DND-41 (cell line): ENCODE data around the gene ABI3.

Experiments
- ATAC-seq: fragments of 200-7000 bp; cut with Tn5 transposase; 3 replicates; pipeline ENCODE4 v1.9.1; 2021; ENCODE audit warnings: low read depth; ENCODE audit not compliant: insufficient read depth
- DNase-seq: peaks from one replicate; pipeline ENCODE4 v3.0.0-alpha.2; 2020
- H2AFZ ChIP-seq: 2 replicates; pipeline ENCODE4 v1.6.0; 2012; ENCODE audit warnings: low read depth, low read length
- H3K27ac ChIP-seq: 2 replicates; pipeline ENCODE4 v1.5.1; 2012; ENCODE audit warnings: low read length, inconsistent platforms
- H3K27me3 ChIP-seq: fragments of 200-600 bp; sonication (generic); 2 replicates; pipeline ENCODE4 v1.6.0; 2012; ENCODE audit warnings: low read length, mild to moderate bottlenecking, inconsistent platforms; ENCODE audit not compliant: insufficient read depth, poor library complexity
- H3K36me3 ChIP-seq: 2 replicates; pipeline ENCODE4 v1.5.1; 2012; ENCODE audit warnings: low read length, inconsistent platforms; ENCODE audit not compliant: insufficient read depth
- H3K4me1 ChIP-seq: 2 replicates; pipeline ENCODE4 v1.5.1; 2012; ENCODE audit warnings: mild to moderate bottlenecking, low read length; ENCODE audit not compliant: insufficient read depth
- H3K4me2 ChIP-seq: 2 replicates; pipeline ENCODE4 v1.6.0; 2012; ENCODE audit warnings: mild to moderate bottlenecking, moderate library complexity, low read length, inconsistent platforms; ENCODE audit not compliant: insufficient read depth
- H3K4me3 ChIP-seq, 2 experiments: fragments of 200-600 bp in 1 of 2; shearing (Covaris generic) in 1 of 2; 2 replicates each; pipeline ENCODE4 v1.5.1; 2012 to 2016; ENCODE audit warnings: inconsistent platforms in 2 of 2, low read length in 2 of 2, mild to moderate bottlenecking in 2 of 2, low read depth in 1 of 2, moderate library complexity in 1 of 2
- H3K79me2 ChIP-seq: 2 replicates; pipeline ENCODE4 v1.6.0; 2012; ENCODE audit warnings: low read length, inconsistent platforms; ENCODE audit not compliant: insufficient read depth
- H3K9ac ChIP-seq: 2 replicates; pipeline ENCODE4 v1.6.0; 2012; ENCODE audit warnings: low read depth, mild to moderate bottlenecking, inconsistent platforms, low read length, moderate library complexity
- H3K9me3 ChIP-seq: 2 replicates; pipeline ENCODE4 v1.5.1; 2012; ENCODE audit warnings: low read length, moderate library complexity, mild to moderate bottlenecking, inconsistent platforms; ENCODE audit not compliant: insufficient read depth, severe bottlenecking
- H4K20me1 ChIP-seq: 2 replicates; pipeline ENCODE4 v1.6.0; 2012; ENCODE audit warnings: low read length; ENCODE audit not compliant: insufficient read depth
- EZH2 ChIP-seq: IDR thresholded peaks from 3 replicates; pipeline ENCODE4 v1.6.1; 2012; ENCODE audit warnings: borderline replicate concordance, low read depth, mild to moderate bottlenecking, moderate library complexity, low read length, inconsistent platforms; ENCODE audit not compliant: severe bottlenecking
- TF ChIP-seq, protein P1 (sequence below): IDR thresholded peaks from 2 replicates; pipeline ENCODE4 v1.5.1; 2012; ENCODE audit warnings: borderline replicate concordance, low read length, moderate library complexity, mild to moderate bottlenecking; ENCODE audit not compliant: poor library complexity, severe bottlenecking; ENCODE audit errors: extremely low read depth

ABI3 gene

DNA sequence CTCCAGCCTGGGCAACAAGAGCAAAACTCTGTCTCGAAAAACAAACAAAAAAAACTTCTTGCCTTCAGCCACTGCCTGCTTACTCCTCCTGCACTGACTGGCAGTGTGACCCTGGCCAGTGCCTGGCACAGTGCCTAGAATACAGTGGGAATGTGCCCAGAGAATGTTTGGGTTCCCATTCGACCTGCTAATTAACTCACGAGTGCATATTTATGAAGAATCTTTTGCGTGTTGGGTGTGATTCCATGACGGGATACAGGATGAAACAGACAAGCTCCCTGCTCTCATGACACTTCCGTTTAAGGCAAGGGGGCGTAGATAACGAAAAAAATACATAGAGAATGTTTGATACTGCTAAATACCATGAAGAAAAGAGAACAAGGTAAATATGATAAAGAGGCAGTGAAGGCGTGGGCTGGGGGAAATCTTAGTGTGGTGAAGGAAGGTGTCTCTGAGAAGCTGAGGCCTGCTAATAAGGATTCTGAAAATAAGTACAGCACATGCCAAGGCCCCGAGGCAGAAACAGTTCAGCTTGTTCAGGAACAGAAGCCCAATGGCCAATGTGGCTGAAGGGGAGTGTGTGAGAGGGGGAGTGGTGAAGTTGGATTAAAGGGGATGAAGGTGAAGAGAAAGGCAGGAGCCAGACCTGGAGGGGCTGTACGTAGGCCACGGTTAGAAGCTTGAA is 4.3 kb downstream of the ABI3 start:
- TF ChIP-seq, protein P1, sequence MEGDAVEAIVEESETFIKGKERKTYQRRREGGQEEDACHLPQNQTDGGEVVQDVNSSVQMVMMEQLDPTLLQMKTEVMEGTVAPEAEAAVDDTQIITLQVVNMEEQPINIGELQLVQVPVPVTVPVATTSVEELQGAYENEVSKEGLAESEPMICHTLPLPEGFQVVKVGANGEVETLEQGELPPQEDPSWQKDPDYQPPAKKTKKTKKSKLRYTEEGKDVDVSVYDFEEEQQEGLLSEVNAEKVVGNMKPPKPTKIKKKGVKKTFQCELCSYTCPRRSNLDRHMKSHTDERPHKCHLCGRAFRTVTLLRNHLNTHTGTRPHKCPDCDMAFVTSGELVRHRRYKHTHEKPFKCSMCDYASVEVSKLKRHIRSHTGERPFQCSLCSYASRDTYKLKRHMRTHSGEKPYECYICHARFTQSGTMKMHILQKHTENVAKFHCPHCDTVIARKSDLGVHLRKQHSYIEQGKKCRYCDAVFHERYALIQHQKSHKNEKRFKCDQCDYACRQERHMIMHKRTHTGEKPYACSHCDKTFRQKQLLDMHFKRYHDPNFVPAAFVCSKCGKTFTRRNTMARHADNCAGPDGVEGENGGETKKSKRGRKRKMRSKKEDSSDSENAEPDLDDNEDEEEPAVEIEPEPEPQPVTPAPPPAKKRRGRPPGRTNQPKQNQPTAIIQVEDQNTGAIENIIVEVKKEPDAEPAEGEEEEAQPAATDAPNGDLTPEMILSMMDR, result no peak
- TF ChIP-seq EZH2, result no peak
- H3K4me2 ChIP-seq, result no peak overlapping the region
- H3K27me3 ChIP-seq, result no peaks in the 10 kb centered on the region
- no peak for ATAC-seq
- H4K20me1 ChIP-seq, result no peaks in the 10 kb centered on the region
- H3K36me3 ChIP-seq, result peaks cover 32% of the 10 kb centered on the region
- no peak for DNase-seq
- no peak overlapping the region for H3K27ac ChIP-seq
- H3K9me3 ChIP-seq, result no peaks in the 10 kb centered on the region
- no peak overlapping the region for H3K9ac ChIP-seq
- H3K4me3 ChIP-seq, result no peak overlapping the region
- peaks cover 63% of the 10 kb centered on the region for H3K4me1 ChIP-seq
- peaks cover 16% of the 10 kb centered on the region for H3K79me2 ChIP-seq
- H2AFZ ChIP-seq, result no peak overlapping the region

DNA sequence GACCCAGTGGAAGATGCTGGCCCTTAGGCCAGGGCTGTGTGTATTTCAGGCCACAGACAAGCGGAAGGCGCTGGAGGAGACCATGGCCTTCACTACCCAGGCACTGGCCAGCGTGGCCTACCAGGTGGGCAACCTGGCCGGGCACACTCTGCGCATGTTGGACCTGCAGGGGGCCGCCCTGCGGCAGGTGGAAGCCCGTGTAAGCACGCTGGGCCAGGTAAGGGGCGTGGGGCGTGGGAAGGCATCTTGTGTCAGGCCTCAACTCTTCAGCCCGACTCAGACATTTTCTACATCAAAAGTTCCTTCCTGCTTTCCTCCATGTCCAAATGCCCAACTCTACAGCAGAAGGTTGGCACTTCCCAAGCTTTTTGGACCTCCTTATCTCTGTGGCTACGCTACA is 6.0 kb downstream of the ABI3 start:
- no peak overlapping the region for H2AFZ ChIP-seq
- TF ChIP-seq, protein P1, result no peak
- H3K79me2 ChIP-seq, result peaks cover 7% of the 10 kb centered on the region
- H3K9ac ChIP-seq, result no peak overlapping the region
- H3K27me3 ChIP-seq, result no peaks in the 10 kb centered on the region
- peak overlapping the region; percentile 7; the same call in 1 of the 2 replicates for H3K27ac ChIP-seq
- no peaks in the 10 kb centered on the region for H3K9me3 ChIP-seq
- no peak for ATAC-seq
- H3K4me1 ChIP-seq, result peaks cover 47% of the 10 kb centered on the region
- no peak overlapping the region for H3K4me2 ChIP-seq
- no peaks in the 10 kb centered on the region for H4K20me1 ChIP-seq
- H3K4me3 ChIP-seq, result no peak overlapping the region
- DNase-seq, result no peak
- peaks cover 38% of the 10 kb centered on the region for H3K36me3 ChIP-seq

DNA sequence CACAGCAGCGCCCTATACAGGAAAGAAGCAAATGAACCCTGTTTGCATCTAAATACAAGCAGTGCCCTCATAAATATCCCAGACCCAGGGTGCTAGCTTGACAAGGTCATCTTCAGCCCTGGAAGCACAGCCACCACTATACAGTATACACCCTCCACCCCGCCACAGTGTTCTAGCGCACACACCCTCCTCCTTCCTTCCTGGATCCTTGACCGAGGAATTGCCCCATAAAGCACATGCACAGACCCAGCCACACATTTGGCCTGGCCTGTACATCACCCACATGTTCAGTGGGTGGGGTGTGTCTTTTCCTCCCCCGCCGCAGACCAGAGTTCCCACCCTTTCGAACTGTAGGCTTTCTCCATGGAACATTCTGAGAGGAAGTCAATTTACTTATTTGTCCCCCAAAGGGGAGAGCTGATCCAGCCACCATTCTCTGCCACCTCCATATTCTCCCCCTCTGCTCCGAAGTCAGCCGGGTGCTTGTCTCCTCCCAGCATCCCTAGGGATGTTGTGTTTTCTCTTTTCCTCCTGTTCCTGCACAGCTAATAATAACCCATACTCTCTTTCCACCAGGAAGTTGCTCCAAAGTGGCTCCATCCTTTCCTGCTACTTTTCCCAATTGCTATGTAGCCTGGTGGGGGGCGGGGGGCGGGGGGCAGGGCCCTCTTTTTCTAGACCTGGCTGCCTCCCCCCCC is 6.6 kb downstream of the ABI3 start:
- Histone ChIP-seq H3K4me1 (peaks cover 40% of the 10 kb centered on the region), H3K79me2 (peaks cover 5% of the 10 kb centered on the region; the same call in 1 of the 2 replicates), H3K27ac (no peak overlapping the region), H3K4me3 (no peak overlapping the region), H3K36me3 (peaks cover 38% of the 10 kb centered on the region), H3K9ac (no peak overlapping the region), H4K20me1 (no peaks in the 10 kb centered on the region), H3K27me3 (no peaks in the 10 kb centered on the region), H2AFZ (no peak overlapping the region), H3K4me2 (no peak overlapping the region), H3K9me3 (no peaks in the 10 kb centered on the region)
- no peak for ATAC-seq
- DNase-seq, result no peak
- no peak for TF ChIP-seq EZH2
- TF ChIP-seq, protein P1, result no peak
